GM12892 (cell line): Measurements from ENCODE around the gene SGTB.

ENCODE experiments used
- POLR2A ChIP-seq: IDR thresholded peaks from 2 replicates; pipeline ENCODE4 v1.6.1; 2011; ENCODE audit warnings: low read depth, low read length, control low read depth
- POLR2AphosphoS5 ChIP-seq: IDR thresholded peaks from 2 replicates; pipeline ENCODE4 v1.6.1; 2011; ENCODE audit warnings: low read depth, low read length, control low read depth
- TAF1 ChIP-seq: IDR thresholded peaks from 2 replicates; pipeline ENCODE4 v1.6.1; 2011; ENCODE audit warnings: low read depth, mild to moderate bottlenecking, control low read depth, low read length, borderline replicate concordance

DNA sequence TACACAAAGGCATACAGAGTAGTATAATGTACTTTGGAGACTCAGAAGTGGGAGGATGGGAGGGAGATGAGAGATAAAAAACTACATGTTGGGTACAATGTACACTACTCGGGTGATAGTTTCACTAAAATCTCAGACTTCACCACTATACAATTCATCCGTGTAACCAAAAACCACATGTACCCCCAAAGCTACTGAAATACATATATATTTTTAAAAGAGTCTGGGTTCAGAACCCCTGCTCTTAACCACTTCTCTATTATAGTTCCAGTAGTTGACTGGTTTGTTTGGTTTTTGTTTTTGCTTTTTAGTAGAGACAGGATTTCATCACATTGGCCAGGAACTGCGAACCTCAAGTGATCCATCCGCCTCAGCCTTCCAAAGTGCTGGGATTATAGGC, 22.6 kb downstream of the SGTB start:
- TF ChIP-seq POLR2A (no peak), POLR2AphosphoS5 (no peak), TAF1 (no peak)
